Ovary (tissue), 9 donors: ENCODE data around the gene IMPA2. TPM values are rescaled to one million over a fixed set of nuclear protein-coding genes. Genes with fewer than 3 reads are reported as not detected.

Source experiments
- DNase-seq, 5 donors: peaks; one replicate each; pipeline ENCODE4 v3.0.0-alpha.2; 2019 to 2020
- H3K27ac ChIP-seq, 2 donors: fragments of 200-600 bp; one replicate each; pipeline versions ENCODE4 v1.5.1 to v1.8.0; 2019 to 2022
- H3K27me3 ChIP-seq: fragments of 200-600 bp; one replicate; pipeline ENCODE4 v1.8.0; 2022
- H3K36me3 ChIP-seq: fragments of 200-600 bp; sonication (generic); one replicate; pipeline ENCODE4 v1.5.1; 2019
- H3K4me1 ChIP-seq: one replicate; pipeline ENCODE4 v1.8.1; 2013; ENCODE audit warnings: mild to moderate bottlenecking, moderate library complexity; ENCODE audit not compliant: insufficient read depth
- H3K4me3 ChIP-seq: fragments of 200-600 bp; sonication (generic); one replicate; pipeline ENCODE4 v1.5.1; 2017
- H3K9me3 ChIP-seq, 2 donors: fragments of 200-600 bp in 1 of 2; sonication (generic) in 1 of 2; one replicate each; pipeline versions ENCODE4 v1.5.1 to v1.8.1; 2013 to 2019; ENCODE audit warnings: mild to moderate bottlenecking in 1 of 2, moderate library complexity in 1 of 2
- CTCF ChIP-seq, 3 donors: fragments of 450-650 bp in 2 of 3; fragments of 200-600 bp in 1 of 3; IDR thresholded peaks; one replicate each; pipeline versions ENCODE4 v1.5.1 to v1.8.0; 2016 to 2022; ENCODE audit warnings: antibody characterized with exemption in 3 of 3, mild to moderate bottlenecking in 1 of 3
- EP300 ChIP-seq: sonication (generic); formaldehyde crosslinking; IDR thresholded peaks from one replicate; pipeline ENCODE4 v1.6.1; 2017; ENCODE audit warnings: antibody characterized with exemption
- POLR2A ChIP-seq: fragments of 450-650 bp; IDR thresholded peaks from one replicate; pipeline ENCODE4 v1.6.1; 2017; ENCODE audit warnings: antibody characterized with exemption, mild to moderate bottlenecking, moderate library complexity
- WGBS, 3 donors: extraction: QIAGEN DNeasy Blood & Tissue Kit in 1 of 3; methylation state at CpG; one replicate each; pipeline versions ENCODE4 v1.1.5 to v1.1.7; 2013 to 2017; 5-methylcytosine and 5-hydroxymethylcytosine counted together
- intact Hi-C, 4 donors: fragments of 100-400 bp; cut with DNase I; formaldehyde crosslinking; loops; one replicate each; pipeline versions ENCODE4 v1.11.0 to v1.15.1; 2022 to 2023
- polyA plus RNA-seq, 2 donors: library from polyadenylated mRNA; stranded (reverse); fragments of 200-250 nt in 1 of 2; fragments of 350-450 nt in 1 of 2; fragmentation: Illumina TruSeq in 1 of 2; extraction: RNeasy Lipid Tissue Mini Kit (QIAGEN cat#74804) in 1 of 2; gene quantifications; one replicate each; pipeline ENCODE4 v1.2.3, GENCODE V29; 2013 to 2014
- total RNA-seq, 7 donors: library from RNA; depleted of rRNA in 2 of 7; stranded (reverse); fragments of >200 nt in 2 of 7; fragmentation: NEBNext Ultra II Directional in 3 of 7; extraction: Animal tissue kit (Norgen Biotek cat#: 25700) in 3 of 7; gene quantifications; one replicate each; pipeline versions ENCODE4 v1.1.0 to v1.2.4, GENCODE V29; 2016 to 2023
- donor health status: DM: no; HTN: no; CAD: no; lungs with moderate emphysema.
- donor health status: DM: no; HTN: no; CAD: no.
- donor health status: Bipolar disorder and iron deficiency.
- donor health status: DM: yes; HTN: yes; CAD: no.
- donor health status: DM: no; HTN: no; CAD: no.
- donor health status: DM: yes; HTN: yes; CAD: no.

IMPA2 gene
- total and polyA plus RNA-seq, 9 donors = 15.4 to 33.5 (median 21.1) TPM

- Histone ChIP-seq H3K9me3 (no peaks in the 10 kb centered on the region), H3K36me3 (no peaks in the 10 kb centered on the region), H3K4me3 (no peak overlapping the region), H3K4me1 (peaks cover 2% of the 10 kb centered on the region), H3K27ac (peak overlapping the region in 1 of 2 donors; percentile 17), H3K27me3 (no peaks in the 10 kb centered on the region)
- intact Hi-C loops = loop anchor here in 2 of 4 donors (5.0 to 10.0 kb wide), 2 partner anchors 35 to 87 kb away; no protein-coding TSS in a partner anchor
- TF ChIP-seq EP300 (no peak), POLR2A (no peak), CTCF (IDR thresholded peaks at IDR 0.05) (no peak)
- peak; percentile 80 to 90 (median 83) for DNase-seq
- WGBS, 3 donors = 10 to 16% (median 12%) methylated on average over 7 of the region's 7 CpGs
Measured at GRCh38 chr18:12031846-12032245, 50.5 kb downstream of the IMPA2 start.

- Histone ChIP-seq H3K27ac (no peak overlapping the region), H3K4me1 (no peaks in the 10 kb centered on the region), H3K27me3 (no peaks in the 10 kb centered on the region), H3K36me3 (no peaks in the 10 kb centered on the region), H3K9me3 (no peaks in the 10 kb centered on the region), H3K4me3 (no peak overlapping the region)
- TF ChIP-seq CTCF (IDR thresholded peaks at IDR 0.05) (no peak), POLR2A (no peak), EP300 (no peak)
- intact Hi-C loops = loop anchor here in 2 of 4 donors (5.0 to 10.0 kb wide), 2 partner anchors 36 to 88 kb away; no protein-coding TSS in a partner anchor
- peak in 1 of 5 donors; percentile 17 for DNase-seq
- WGBS, 3 donors = 81 to 82% (median 81%) methylated on average over 11 of the region's 11 CpGs
Measured at GRCh38 chr18:12032786-12033642, 51.7 kb downstream of the IMPA2 start.

- H3K4me3 ChIP-seq = no peak overlapping the region
- no peak for DNase-seq
- no peaks in the 10 kb centered on the region for H3K27me3 ChIP-seq
- no peaks in the 10 kb centered on the region for H3K36me3 ChIP-seq
- no peak for TF ChIP-seq CTCF (IDR thresholded peaks at IDR 0.05)
- TF ChIP-seq POLR2A = no peak
- TF ChIP-seq EP300 = no peak
- no peak overlapping the region for H3K27ac ChIP-seq
- intact Hi-C loops = loop anchor here in 2 of 4 donors (5.0 to 10.0 kb wide), 2 partner anchors 36 to 89 kb away; no protein-coding TSS in a partner anchor
- 47% methylated on average over 7 of the region's 7 CpGs for WGBS, 3 donors
- no peaks in the 10 kb centered on the region for H3K9me3 ChIP-seq
- H3K4me1 ChIP-seq = no peaks in the 10 kb centered on the region
Measured at GRCh38 chr18:12033643-12034025, 52.3 kb downstream of the IMPA2 start.

GRCh38 chr18:12034241-12035100, 53.2 kb downstream of the IMPA2 start:
- Histone ChIP-seq H3K4me1 (peaks cover 1% of the 10 kb centered on the region), H3K27me3 (no peaks in the 10 kb centered on the region), H3K9me3 (no peaks in the 10 kb centered on the region), H3K27ac (no peak overlapping the region), H3K36me3 (no peaks in the 10 kb centered on the region), H3K4me3 (no peak overlapping the region)
- 85 to 93% (median 90%) methylated on average over 8 of the region's 8 CpGs for WGBS, 3 donors
- TF ChIP-seq CTCF (IDR thresholded peaks at IDR 0.05) (no peak), POLR2A (no peak), EP300 (no peak)
- DNase-seq = peak in 1 of 5 donors; percentile 4
- intact Hi-C loops = loop anchor here in 3 of 4 donors (5.0 to 10.0 kb wide), 4 partner anchors 37 to 302 kb away; no protein-coding TSS in a partner anchor
